OCI-M2 (cell line): ENCODE data around the gene PGS1.

Experiments
- DNase-seq: peaks from one replicate; lab custom pipeline; 2025; ENCODE audit not compliant: unreplicated experiment; lab: John Stamatoyannopoulos, UW

PGS1 gene

DNA sequence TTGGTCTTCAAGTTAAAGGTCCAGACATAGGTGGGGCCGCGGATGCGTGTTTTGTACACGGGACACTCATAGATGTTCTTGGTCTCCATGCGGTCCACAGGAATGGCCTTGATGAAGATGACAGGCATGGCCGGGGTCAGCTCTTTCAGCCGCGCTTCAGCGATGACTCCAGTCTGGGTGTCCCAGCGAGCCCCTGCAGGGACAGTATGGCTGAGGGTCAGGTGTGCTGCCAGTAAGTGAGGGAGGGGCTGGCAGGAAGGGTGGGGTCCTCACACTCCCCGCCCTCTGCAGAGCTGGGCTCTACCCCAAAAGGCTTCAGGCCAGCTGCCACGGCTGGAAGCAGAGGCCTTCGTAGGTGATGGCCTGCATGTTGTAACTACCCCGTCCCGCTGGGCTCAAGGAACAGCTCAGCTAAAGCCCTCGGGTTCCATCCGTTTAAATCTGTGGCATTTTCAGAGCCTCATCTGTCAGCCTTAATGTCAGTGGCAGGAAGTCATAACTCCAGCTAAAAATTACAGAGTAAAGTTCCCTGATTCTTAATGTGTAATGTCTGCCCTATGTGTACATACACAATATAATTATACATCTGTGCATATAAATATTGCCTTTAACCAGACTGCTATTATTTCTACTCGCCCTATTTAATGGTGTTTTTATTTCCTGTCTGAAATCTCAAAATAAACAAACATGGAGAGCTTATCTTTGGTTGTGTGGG, 45.7 kb downstream of the PGS1 start:
- no peak for DNase-seq

DNA sequence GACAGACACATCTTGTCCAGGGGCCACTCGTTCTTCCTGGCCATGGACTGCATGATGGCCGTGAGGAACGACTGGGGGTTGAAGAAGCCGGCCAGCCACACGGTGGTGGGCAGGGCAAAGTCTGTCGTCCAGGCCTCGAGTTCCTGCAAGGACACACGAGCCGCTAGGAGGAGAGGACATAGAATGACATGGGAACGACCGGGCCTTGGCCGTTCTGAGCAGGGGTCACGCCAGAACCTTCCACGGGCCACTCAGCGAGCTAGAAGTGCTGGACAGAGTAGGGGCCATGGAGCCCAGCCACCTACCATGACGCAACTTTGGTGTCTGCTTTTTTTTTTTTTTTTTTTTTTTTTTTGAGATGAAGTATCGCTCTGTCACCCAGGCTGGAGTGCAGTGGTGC, 47.0 kb downstream of the PGS1 start:
- DNase-seq: no peak

- DNase-seq: no peak
These were observed 47.9 kb downstream of the PGS1 start for GRCh38 chr17:78426293-78426879.

- DNase-seq: no peak
These were observed 48.7 kb downstream of the PGS1 start for GRCh38 chr17:78427140-78427539.

DNA sequence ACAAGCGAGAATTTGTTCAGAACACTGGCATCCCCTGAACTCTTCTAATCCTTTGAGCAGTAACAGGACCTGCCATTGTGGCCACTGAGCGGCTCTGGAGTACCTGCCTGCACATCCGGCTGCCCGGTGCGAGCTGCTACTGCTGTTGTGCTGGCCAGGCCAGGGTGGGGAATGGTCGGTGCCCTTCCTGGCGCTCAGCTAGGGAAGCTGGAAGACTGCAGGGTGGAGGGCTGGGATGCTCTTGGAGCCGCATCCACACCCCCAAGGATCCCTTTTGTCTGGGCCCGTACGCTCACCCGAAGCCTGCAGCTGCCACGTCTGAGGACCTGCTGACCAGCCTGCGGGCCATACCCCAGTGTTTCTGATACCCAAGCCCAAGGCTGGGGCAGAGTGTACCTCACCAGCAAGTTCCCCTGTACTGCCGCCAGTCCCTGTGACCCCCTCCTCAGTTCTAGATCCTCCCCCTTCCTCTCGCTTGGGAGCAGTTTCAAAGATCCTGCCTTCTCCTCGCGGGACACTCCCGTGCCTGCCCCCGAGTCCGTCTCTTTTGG, 49.7 kb downstream of the PGS1 start:
- DNase-seq: no peak

GRCh38 chr17:78428836-78429617, 50.6 kb downstream of the PGS1 start:
- no peak for DNase-seq

DNA sequence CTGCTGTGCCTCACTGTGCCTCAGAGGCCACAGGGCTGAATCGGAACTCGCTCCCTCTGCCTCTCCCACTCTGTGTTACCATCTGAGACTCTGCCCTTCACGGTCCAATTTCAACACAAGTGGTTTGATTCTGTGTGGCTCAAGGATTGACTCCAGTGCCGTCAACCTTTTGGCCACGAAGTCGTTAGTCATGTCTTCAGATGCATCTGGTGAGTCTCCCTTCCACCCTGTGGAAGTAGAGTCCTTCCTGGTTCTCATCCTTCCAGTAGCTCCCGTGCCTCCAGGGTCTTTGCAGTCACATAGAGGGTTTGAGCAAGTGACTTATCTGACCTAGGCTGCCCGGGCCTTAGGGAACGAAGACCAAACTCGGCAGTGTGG, 51.2 kb downstream of the PGS1 start:
- DNase-seq: no peak

DNA sequence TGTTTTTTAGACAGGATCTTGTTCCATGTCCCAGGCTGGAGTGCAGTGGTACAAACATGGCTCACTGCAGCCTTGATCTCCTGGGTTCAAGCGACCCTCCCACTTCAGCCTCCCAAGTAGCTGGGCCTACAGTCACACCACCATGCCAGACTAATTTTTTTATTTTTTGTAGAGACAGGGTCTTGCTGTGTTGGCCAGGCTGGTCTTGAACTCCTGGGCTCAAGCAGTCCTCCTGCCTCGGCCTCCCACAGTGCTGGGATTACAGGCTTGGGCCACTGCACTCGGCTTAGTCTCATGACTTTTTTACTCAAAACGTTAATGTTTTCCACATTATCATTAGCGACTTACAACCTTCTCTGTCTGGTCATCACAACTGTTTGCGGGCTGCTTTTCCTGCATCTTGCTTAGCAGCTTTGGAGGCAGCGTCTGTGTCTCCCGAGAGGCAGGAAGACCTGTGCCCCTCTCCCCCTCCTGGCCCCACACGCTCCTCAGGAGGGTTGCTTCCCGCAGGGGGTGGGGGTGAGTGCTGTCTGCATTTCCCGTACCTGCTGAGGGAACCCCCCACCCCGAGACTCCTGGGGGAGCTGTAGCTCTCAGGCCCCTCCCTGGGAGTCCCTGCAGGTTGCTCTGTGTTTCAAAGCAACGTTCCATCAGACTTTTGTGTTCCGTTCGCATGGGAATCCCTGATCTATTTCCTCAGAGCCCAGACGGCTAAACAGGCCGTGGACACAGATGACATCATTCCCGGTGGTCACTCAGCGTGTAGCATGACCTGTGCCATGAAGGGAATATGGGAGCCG, 52.6 kb downstream of the PGS1 start:
- no peak for DNase-seq

GRCh38 chr17:78431692-78431958, 53.2 kb downstream of the PGS1 start:
- no peak for DNase-seq

GRCh38 chr17:78432226-78433012, 54.0 kb downstream of the PGS1 start:
- no peak for DNase-seq

GRCh38 chr17:78433013-78433727, 54.7 kb downstream of the PGS1 start:
- no peak for DNase-seq

DNA sequence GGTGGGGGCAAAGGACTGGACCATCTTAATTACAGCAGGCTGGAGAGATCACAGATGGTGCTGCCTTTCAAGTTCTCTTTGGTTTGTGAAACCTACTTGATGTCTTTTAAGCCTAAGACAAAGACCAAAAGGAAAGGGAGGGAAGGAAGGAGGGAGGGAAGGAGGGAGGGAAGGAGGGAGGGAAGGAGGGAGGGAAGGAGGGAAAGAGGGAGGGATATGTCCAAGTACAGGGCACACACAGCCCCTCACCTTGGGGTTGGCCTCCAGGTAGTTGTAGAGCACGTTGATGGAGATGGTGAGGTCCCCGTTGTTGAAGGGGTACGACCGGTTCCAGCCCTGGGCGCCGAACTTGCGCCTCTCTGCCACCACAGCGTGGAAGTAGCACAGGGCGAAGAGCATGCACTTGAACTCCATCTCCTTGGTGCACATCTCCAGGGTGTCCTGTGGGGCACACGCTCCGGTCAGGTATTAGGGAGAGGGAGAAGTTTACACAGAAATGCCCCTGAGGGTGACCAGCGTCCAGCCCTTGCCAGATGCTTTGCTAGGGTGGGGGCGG, 55.4 kb downstream of the PGS1 start:
- no peak for DNase-seq

DNA sequence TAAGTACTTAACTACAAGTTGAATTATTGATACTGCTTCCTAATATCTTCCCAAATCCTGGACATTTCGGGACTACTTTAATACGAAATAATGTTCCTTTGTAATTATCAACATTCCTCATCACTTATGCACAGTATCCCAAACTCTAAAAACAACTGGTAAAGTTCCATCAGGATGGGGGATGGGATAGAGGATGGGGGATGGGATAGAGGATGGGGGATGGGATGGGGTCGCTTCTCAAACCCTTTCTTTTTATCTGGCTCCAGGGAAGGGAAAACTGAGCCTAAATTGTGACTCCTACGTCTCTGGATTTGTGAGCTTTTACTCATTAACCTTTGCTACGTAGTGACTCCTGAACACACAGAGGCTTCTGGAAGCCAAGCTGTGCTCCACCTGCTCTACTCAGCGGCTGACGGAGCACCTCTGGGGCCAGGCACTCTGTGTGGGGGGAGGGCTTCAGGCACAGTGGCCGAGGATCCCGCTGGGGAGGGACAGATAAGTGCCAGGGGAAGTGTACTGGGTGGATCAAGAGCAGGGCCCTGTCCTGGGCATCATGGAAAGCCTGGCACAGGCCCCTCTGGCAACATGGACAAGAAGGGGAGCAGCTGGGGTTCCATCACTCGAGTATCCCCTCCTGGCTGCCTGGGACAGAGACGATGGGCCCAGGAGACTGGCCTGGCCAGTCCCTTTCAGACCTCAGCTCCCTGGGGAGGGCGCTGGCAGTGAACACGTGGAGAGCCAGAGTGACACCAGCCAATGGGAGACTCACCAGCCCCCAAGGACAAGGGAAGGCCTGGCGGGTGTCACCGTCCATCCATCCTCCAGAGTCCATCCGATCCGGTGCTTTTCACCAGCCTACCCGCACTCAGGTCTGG, 56.2 kb downstream of the PGS1 start:
- no peak for DNase-seq

GRCh38 chr17:78435330-78436005, 57.0 kb downstream of the PGS1 start:
- no peak for DNase-seq

DNA sequence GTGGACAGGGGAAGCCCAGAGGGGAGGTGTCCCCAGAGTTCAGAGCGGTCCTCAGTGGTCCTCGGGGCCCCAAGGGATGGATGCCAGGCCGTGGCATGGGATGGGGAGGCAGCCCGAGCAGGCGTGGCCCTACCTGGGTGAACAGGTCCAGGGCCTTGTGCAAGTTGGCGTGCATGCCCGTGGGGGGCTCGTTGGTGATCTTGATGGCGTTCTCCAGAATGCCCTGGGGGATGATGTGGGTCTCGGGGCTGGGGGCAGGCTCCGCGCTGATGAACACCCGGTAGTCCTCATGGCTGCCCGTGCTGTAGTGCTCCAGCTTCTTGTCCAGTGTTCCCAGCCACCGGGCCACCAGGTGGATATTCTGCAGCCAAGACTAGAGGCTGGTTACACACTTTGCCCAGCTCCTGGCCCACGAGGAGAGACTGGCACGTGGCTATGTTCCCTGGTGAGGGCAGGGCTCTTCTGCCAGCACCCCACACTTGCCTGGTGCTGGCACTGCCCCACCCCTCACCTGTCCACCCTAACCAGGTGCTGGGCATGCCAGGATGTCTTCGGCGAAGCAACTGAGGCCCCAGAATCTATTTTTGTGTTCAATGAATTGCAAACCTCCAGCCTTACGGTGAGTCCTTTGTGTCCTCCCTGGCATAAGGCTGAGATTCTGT, 59.2 kb downstream of the PGS1 start:
- no peak for DNase-seq

DNA sequence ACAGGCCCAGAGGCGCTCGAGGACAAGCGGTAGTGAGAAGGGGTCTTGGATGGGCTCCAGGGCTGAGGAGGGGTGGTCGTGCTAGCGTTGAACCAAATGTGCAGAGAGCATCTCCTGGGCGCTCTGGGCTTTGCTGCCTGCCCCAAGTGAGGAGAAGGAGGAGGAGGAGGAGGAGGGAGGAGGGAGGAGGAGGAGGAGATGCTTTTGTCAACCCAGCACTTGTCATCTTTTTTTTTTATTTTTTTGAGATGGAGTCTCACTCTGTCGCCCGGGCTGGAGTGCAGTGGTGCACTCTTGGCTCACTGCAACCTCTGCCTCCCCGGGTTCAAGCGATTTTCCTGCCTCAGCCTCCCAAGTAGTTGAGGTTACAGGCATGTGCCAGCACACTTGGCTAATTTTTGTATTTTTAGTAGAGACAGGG, 59.8 kb downstream of the PGS1 start:
- no peak for DNase-seq

DNA sequence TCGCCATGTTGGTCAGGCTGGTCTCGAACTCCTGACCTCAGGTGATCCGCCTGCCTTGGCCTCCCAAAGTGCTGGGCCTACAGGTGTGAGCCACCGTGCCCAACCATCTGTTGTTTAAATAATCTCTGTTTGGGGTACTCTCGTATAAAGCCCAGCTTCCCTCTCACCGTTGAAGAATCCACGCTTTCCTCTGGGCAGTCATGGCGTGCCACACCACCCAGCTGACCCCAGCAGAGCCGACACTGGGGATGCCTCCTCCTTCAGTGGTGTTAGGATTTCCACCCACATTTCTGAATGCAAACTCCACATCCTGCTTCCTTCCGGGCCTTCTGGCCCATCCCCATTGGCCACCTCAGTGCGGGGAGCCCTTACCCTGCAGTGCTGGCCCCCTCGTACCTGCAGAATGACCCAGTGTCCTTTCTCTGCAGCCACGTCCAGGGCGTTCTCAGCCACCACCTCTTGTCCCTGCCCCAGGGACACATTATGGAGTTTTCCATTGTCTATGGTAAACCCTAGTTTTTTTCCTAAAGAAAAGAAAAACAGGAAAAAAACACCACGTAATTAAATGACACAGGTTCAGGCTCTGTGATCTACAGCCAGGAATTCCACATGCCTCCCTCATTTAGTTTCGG, 60.4 kb downstream of the PGS1 start:
- no peak for DNase-seq
